Neural cell (in vitro differentiated cells): ENCODE results near the gene C22orf42. TPM values are rescaled to one million over a fixed set of nuclear protein-coding genes. Genes with fewer than 3 reads are reported as not detected.

Experiments used
- H2AFZ ChIP-seq: fragments of 200-600, 300-800 bp; sonication (generic), shearing (Covaris generic); 2 replicates; pipeline ENCODE4 v1.6.0; 2014; ENCODE audit warnings: low read depth, mild to moderate bottlenecking, antibody characterized with exemption, low read length, moderate library complexity
- H3F3A ChIP-seq: fragments of 200-600 bp; shearing (Covaris generic); 2 replicates; pipeline ENCODE4 v1.6.1; 2016; ENCODE audit warnings: mild to moderate bottlenecking, moderate library complexity, mixed read lengths, antibody characterized with exemption, low read length; ENCODE audit not compliant: insufficient read depth, poor library complexity, severe bottlenecking
- H3K27ac ChIP-seq: fragments of 200-600, 300-800 bp; sonication (generic), shearing (Covaris generic); 2 replicates; pipeline ENCODE4 v1.5.1; 2014; ENCODE audit warnings: mild to moderate bottlenecking, low read length, moderate library complexity
- H3K27me3 ChIP-seq: fragments of 300-800, 200-600 bp; sonication (generic), shearing (Covaris generic); 2 replicates; pipeline ENCODE4 v1.6.0; 2014; ENCODE audit warnings: mild to moderate bottlenecking, low read depth, low read length, moderate library complexity; ENCODE audit not compliant: insufficient read depth
- H3K36me3 ChIP-seq: fragments of 300-800, 200-600 bp; sonication (generic), shearing (Covaris generic); 2 replicates; pipeline ENCODE4 v1.5.1; 2014; ENCODE audit warnings: mild to moderate bottlenecking, antibody characterized with exemption, low read length, moderate library complexity; ENCODE audit not compliant: insufficient read depth
- H3K4me2 ChIP-seq: fragments of 300-800, 200-600 bp; sonication (generic), shearing (Covaris generic); 2 replicates; pipeline ENCODE4 v1.6.0; 2014; ENCODE audit warnings: mild to moderate bottlenecking, low read length
- H3K4me3 ChIP-seq: fragments of 300-800, 200-600 bp; sonication (generic), shearing (Covaris generic); 2 replicates; pipeline ENCODE4 v1.5.1; 2014; ENCODE audit warnings: mild to moderate bottlenecking, low read length, moderate library complexity
- H3K79me2 ChIP-seq: fragments of 200-600 bp; shearing (Covaris generic); replicated peaks from 2 replicates; pipeline ENCODE4 v1.6.0; 2014; ENCODE audit warnings: mild to moderate bottlenecking, low read length, moderate library complexity; ENCODE audit not compliant: insufficient read depth
- H3K9ac ChIP-seq: fragments of 300-800, 200-600 bp; sonication (generic), shearing (Covaris generic); 2 replicates; pipeline ENCODE4 v1.6.1; 2016; ENCODE audit warnings: mild to moderate bottlenecking, low read length, mixed read lengths
- H3K9me2 ChIP-seq: fragments of 200-600 bp; shearing (Covaris generic); 2 replicates; pipeline ENCODE4 v1.6.1; 2016; ENCODE audit warnings: mild to moderate bottlenecking, low read length, mixed read lengths; ENCODE audit not compliant: insufficient read depth
- H3K9me3 ChIP-seq: fragments of 200-600, 300-800 bp; sonication (generic), shearing (Covaris generic); 2 replicates; pipeline ENCODE4 v1.6.1; 2016; ENCODE audit warnings: mild to moderate bottlenecking, mixed run types, low read length, moderate library complexity, mixed read lengths
- H4K20me1 ChIP-seq: fragments of 200-600 bp; shearing (Covaris generic); 2 replicates; pipeline ENCODE4 v1.6.1; 2016; ENCODE audit warnings: mild to moderate bottlenecking, mixed run types; ENCODE audit not compliant: insufficient read depth
- EP300 ChIP-seq: fragments of 450-650 bp; conservative IDR thresholded peaks from 2 replicates; pipeline ENCODE4 v1.6.1; 2014; ENCODE audit warnings: antibody characterized with exemption, mild to moderate bottlenecking, moderate library complexity; ENCODE audit not compliant: poor library complexity, severe bottlenecking
- MXI1 ChIP-seq: fragments of 450-650 bp; conservative IDR thresholded peaks from 2 replicates; pipeline ENCODE4 v1.6.1; 2014; ENCODE audit warnings: antibody characterized with exemption, mild to moderate bottlenecking; ENCODE audit not compliant: poor library complexity, severe bottlenecking
- POLR2AphosphoS5 ChIP-seq: IDR thresholded peaks from 2 replicates; pipeline ENCODE4 v1.6.1; 2012
- RAD21 ChIP-seq: fragments of 450-650 bp; conservative IDR thresholded peaks from 2 replicates; pipeline ENCODE4 v1.6.1; 2014; ENCODE audit warnings: antibody characterized with exemption, mild to moderate bottlenecking, moderate library complexity
- TAF1 ChIP-seq: IDR thresholded peaks from 2 replicates; pipeline ENCODE4 v1.6.1; 2012; ENCODE audit warnings: low read depth
- polyA minus RNA-seq: library from RNA; depleted of rRNA, polyadenylated mRNA; stranded (reverse); fragments of >200 nt; gene quantifications from 2 replicates; pipeline ENCODE4 v1.2.3, GENCODE V29; 2014
- polyA plus RNA-seq: library from polyadenylated mRNA; depleted of rRNA; stranded (reverse); fragments of >200 nt; gene quantifications from 2 replicates; pipeline ENCODE4 v1.2.3, GENCODE V29; 2014
- TF ChIP-seq, protein P1 (sequence below): IDR thresholded peaks from 2 replicates; pipeline ENCODE4 v1.6.1; 2012; ENCODE audit warnings: borderline replicate concordance
- TF ChIP-seq, protein P2 (sequence below): fragments of 450-650 bp; IDR thresholded peaks from 2 replicates; pipeline ENCODE4 v1.5.1; 2014; ENCODE audit warnings: antibody characterized with exemption, mild to moderate bottlenecking, moderate library complexity; ENCODE audit not compliant: poor library complexity, severe bottlenecking

C22orf42 gene, protein sequence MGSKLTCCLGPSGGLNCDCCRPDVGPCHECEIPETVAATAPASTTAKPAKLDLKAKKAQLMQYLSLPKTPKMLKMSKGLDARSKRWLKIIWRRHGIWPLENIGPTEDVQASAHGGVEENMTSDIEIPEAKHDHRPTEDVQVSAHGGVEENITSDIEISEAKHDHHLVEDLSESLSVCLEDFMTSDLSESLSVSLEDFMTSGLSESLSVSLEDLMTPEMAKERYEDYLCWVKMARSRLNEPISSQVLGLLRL
- polyA plus RNA-seq (51.0 and 64.0 TPM in 2 replicates), polyA minus RNA-seq (23.0 and 25.6 TPM in 2 replicates)

DNA sequence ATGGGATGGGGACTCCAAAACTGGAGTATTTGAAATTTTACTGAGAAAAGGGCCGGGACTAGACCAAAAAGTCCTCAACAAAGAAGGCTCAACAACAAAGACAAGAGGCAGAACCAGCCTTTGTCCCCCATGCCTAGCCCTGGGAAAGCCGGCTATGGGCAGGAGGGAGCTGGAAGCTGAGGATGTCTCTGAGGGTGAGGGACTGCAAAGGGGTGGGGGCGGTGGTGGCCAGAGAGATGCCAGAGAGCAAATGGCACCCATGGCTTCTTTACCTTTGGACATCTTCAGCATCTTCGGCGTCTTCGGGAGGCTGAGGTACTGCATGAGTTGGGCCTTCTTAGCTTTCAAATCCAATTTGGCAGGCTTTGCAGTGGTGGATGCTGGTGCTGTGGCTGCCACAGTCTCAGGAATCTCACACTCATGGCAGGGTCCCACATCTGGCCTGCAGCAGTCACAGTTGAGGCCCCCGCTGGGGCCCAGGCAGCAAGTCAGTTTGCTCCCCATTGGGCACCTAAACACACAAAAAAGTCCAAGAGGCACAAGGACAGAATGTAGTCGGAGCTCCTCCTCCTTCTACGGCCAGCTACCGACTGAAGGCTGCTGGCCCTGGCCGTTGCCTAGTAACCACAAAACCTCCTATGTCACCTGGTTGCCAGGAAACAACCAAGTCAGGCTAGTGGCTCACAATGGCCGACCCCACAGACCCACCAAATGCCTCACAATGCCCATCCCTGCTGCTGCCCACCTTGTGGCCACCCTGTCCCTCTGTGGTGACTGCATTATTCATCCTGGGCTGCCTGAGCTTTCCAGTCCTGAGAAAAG, at the start of gene C22orf42:
Gene C22orf42, minus strand, starts transcription at position 592 of the 822 bp plus-strand sequence. Its CDS starts 88 bp downstream, at position 504.
- Histone ChIP-seq H3K9me2 (no peaks in the 10 kb centered on the region), H3K4me2 (peak within 1 kb of the TSS; percentile 2), H3K4me3 (peak within 1 kb of the TSS; percentile 59), H2AFZ (no peak within 1 kb of the TSS), H3K9ac (peak within 1 kb of the TSS; percentile 56), H3K27me3 (no peaks in the 10 kb centered on the region), H3K79me2 (no peaks in the 10 kb centered on the region), H3K27ac (peak within 1 kb of the TSS; percentile 72), H3K9me3 (no peaks in the 10 kb centered on the region), H3F3A (no peaks in the 10 kb centered on the region), H4K20me1 (no peaks in the 10 kb centered on the region), H3K36me3 (no peaks in the 10 kb centered on the region)
- TF ChIP-seq POLR2AphosphoS5 (peak; percentile 59), RAD21 (no peak), MXI1 (no peak), TAF1 (no peak), EP300 (peak; percentile 18)
- TF ChIP-seq, protein P1, sequence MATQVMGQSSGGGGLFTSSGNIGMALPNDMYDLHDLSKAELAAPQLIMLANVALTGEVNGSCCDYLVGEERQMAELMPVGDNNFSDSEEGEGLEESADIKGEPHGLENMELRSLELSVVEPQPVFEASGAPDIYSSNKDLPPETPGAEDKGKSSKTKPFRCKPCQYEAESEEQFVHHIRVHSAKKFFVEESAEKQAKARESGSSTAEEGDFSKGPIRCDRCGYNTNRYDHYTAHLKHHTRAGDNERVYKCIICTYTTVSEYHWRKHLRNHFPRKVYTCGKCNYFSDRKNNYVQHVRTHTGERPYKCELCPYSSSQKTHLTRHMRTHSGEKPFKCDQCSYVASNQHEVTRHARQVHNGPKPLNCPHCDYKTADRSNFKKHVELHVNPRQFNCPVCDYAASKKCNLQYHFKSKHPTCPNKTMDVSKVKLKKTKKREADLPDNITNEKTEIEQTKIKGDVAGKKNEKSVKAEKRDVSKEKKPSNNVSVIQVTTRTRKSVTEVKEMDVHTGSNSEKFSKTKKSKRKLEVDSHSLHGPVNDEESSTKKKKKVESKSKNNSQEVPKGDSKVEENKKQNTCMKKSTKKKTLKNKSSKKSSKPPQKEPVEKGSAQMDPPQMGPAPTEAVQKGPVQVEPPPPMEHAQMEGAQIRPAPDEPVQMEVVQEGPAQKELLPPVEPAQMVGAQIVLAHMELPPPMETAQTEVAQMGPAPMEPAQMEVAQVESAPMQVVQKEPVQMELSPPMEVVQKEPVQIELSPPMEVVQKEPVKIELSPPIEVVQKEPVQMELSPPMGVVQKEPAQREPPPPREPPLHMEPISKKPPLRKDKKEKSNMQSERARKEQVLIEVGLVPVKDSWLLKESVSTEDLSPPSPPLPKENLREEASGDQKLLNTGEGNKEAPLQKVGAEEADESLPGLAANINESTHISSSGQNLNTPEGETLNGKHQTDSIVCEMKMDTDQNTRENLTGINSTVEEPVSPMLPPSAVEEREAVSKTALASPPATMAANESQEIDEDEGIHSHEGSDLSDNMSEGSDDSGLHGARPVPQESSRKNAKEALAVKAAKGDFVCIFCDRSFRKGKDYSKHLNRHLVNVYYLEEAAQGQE: no peak
- TF ChIP-seq, protein P2, sequence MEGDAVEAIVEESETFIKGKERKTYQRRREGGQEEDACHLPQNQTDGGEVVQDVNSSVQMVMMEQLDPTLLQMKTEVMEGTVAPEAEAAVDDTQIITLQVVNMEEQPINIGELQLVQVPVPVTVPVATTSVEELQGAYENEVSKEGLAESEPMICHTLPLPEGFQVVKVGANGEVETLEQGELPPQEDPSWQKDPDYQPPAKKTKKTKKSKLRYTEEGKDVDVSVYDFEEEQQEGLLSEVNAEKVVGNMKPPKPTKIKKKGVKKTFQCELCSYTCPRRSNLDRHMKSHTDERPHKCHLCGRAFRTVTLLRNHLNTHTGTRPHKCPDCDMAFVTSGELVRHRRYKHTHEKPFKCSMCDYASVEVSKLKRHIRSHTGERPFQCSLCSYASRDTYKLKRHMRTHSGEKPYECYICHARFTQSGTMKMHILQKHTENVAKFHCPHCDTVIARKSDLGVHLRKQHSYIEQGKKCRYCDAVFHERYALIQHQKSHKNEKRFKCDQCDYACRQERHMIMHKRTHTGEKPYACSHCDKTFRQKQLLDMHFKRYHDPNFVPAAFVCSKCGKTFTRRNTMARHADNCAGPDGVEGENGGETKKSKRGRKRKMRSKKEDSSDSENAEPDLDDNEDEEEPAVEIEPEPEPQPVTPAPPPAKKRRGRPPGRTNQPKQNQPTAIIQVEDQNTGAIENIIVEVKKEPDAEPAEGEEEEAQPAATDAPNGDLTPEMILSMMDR: no peak

DNA sequence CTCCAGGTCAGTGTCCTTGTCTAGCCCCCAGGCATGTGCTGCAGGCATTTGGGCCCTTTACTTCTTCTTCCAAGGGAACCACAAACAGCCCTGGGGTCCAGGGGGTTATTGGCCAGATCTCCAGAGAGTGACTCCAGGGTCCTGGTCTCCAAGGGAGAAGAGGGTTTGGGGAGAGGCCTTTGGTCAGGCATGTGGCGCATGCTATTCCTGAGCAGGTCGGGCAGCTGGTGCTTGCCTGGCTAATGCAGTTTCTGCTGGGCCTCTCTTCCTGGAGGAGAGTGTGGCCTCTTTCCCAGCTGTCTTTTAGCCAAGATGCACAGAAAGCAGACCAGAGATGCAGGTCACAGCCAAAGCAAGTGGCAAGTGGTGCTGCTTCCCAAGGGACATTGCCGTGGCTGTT, 49.6 kb upstream of the C22orf42 start:
- Histone ChIP-seq H4K20me1 (no peaks in the 10 kb centered on the region), H3K9me3 (no peaks in the 10 kb centered on the region), H3K9me2 (no peaks in the 10 kb centered on the region), H3K4me2 (no peak overlapping the region), H3K36me3 (no peaks in the 10 kb centered on the region), H3K4me3 (no peak overlapping the region), H2AFZ (no peak overlapping the region), H3F3A (peaks cover 6% of the 10 kb centered on the region), H3K79me2 (no peaks in the 10 kb centered on the region), H3K9ac (no peak overlapping the region), H3K27me3 (peaks cover 2% of the 10 kb centered on the region), H3K27ac (no peak overlapping the region)
- TF ChIP-seq, protein P2: no peak
